NCI-H82 (cell line): ENCODE results near the gene GP9.

Source experiments
- DNase-seq: peaks from one replicate; lab custom pipeline; 2025; lab: John Stamatoyannopoulos, UW

GP9 gene

GRCh38 chr3:129060276-129061022, at the start of gene GP9:
Gene GP9, plus strand, starts transcription at chr3:129060779. Its CDS starts 961 bp downstream, at chr3:129061740.
- DNase-seq, result no peak

GRCh38 chr3:129013491-129013891, 47.1 kb upstream of the GP9 start:
- DNase-seq, result peak; percentile 36

GRCh38 chr3:129014148-129014547, 46.4 kb upstream of the GP9 start:
- peak; percentile 44 for DNase-seq

DNA sequence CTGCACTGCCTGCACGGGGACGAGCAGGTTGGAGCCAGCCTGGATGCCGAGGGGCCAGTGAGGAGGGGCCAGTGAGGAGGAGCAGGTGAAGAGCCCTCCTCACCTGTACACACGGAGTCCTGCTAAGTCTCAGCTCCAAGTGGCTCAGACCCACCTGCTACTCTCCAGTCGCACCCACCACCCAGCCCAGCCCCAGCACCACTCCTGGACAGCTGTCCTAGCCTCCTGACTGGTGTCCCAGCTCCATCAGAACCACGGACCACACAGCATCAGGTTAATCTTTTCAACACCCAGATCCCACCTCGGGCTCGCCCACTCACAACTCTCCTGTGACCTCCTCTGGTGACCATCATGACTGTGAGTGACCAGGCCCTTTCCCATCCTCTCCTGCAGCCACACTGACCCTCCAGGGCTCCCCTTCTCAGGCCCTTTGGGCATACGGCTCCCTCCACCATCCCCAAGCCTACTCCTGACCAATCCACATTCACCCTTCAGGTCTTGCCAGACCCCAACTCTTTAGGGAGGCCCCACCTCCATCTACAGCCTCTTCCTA, 45.7 kb upstream of the GP9 start:
- DNase-seq, result no peak

GRCh38 chr3:129015388-129016105, 45.0 kb upstream of the GP9 start:
- DNase-seq, result no peak

DNA sequence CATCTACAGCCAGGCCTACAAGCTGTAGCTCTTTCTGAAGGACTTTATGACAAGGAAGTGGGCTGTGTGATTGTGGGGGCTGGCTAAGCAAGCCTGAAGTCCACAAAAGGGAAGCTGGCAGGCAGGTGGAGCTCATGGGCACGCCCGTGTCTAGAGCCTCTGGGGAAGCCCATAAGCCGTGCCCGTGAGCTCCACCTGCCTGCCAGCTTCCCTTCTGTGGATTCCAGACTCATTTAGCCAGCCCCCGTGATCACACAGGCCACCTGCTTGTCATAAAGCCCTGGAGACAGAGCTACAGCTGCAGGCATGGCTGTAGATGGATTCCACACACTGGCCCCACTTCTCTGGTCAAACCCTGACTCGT, 44.2 kb upstream of the GP9 start:
- DNase-seq, result peak; percentile 26

- no peak for DNase-seq
These were observed 43.7 kb upstream of the GP9 start for GRCh38 chr3:129016720-129017483.

- peak; percentile 53 for DNase-seq
These were observed 43.1 kb upstream of the GP9 start for GRCh38 chr3:129017484-129017899.

DNA sequence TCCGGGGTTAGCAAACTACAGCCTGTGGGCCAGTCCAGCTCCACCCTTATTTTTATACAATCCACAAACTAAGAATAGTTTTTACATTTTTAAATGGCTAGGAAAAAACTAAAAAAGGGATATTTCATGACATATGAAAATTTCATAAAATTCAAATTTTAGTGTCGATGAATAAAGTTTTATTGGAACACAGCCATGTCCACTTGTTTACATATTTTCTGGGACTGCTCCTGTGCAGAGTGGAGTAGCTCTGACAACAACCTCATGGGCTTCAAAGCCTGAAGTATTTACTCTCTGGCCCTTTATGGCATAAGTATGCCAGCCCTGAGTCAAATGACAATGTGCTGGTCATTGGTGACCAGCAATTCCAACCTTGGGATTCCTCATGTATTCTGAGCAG, 42.3 kb upstream of the GP9 start:
- no peak for DNase-seq

DNA sequence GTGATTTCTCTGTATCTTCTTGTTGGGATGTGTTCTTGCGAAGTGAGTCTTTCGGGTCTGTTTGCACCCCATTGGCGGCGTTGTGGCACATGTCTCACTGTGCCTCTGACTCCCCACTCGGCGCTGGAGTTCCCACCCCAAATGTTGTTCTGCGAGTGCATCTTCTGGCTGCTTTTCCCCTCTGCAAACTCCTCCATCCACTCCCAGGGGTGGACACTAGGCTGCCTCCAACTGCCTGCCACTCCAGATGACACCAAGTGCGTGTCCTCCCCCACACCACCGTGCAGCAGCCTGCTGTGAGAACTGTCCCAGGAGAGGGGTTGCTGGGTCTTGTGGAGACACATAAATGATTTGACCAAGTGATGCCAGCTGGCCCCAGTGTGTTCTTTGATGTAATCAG, 41.8 kb upstream of the GP9 start:
- no peak for DNase-seq

- DNase-seq, result no peak
These were observed 41.3 kb upstream of the GP9 start for GRCh38 chr3:129019266-129019665.

DNA sequence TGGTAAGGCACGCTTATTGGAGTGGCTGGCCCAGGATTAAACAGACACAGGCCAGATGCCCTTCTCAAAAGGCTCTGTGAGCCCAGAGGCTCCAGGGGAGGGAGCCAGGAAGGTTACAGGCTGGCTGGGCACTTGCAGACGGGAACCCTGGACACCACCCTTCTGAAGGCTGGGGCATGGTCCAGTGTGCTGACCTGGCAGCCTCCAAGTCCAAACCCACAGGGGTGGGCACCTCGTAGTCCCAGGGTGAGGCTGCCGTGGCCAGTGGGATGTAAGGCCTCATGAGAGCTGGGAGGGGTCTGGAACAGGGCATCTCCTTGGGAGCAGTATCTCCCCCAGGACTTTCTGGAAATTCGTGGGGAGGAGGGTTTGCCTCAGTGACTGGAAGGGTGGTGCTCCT, 39.9 kb upstream of the GP9 start:
- DNase-seq, result no peak

GRCh38 chr3:129021140-129021551, 39.4 kb upstream of the GP9 start:
- no peak for DNase-seq

- no peak for DNase-seq
These were observed 38.2 kb upstream of the GP9 start for GRCh38 chr3:129022114-129023007.

DNA sequence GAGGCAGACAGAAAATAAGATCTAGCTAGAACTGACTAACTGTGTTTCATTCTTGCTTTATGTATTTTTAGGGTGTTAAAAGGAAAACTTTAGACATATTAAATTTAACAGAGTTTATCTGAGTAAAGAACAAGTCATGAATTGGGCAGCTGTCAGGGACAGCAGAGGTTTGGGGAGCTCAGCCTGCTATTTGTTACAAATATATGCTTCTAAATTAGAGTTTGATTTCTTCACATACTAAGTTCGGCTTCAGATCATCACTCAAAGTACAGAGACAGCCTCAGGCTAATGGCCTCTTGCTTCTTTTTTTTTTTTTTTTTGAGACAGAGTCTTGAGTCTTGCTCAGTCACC, 37.6 kb upstream of the GP9 start:
- no peak for DNase-seq

DNA sequence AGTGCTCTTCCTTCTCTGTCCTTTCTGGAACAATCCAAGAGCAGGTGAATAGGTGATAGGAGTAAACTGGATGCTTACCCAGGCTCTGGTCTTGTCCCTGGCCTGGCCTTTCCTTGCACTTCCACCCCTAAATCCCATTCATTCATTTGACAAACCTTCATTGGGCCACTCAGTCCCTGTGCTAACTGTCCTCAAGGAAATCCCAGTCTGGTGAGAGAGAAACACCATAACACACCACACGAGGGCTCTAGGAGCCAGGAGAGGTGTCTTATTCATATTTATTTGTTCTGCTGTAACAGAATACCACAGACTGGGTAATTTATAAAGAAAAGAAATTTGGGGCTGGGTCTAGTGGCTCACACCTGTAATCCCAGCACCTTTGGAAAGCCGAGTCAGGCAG, 36.7 kb upstream of the GP9 start:
- DNase-seq, result peak; percentile 20

- DNase-seq, result no peak
These were observed 35.5 kb upstream of the GP9 start for GRCh38 chr3:129025108-129025507.

GRCh38 chr3:129025691-129026435, 34.7 kb upstream of the GP9 start:
- peak; percentile 56 for DNase-seq

GRCh38 chr3:129026728-129027543, 33.6 kb upstream of the GP9 start:
- DNase-seq, result peak; percentile 96

- no peak for DNase-seq
These were observed 33.1 kb upstream of the GP9 start for GRCh38 chr3:129027544-129027880.
